Stimulated activated CD8-positive, alpha-beta memory T cell treated with anti-CD3 and anti-CD28 coated beads, Interleukin-4, amount 100 ng/mL, for 1 hour (primary cell): ENCODE measurements around the gene ALX1.

ENCODE experiments used
- DNase-seq, 2 donors: peaks; one replicate each; pipeline ENCODE4 v3.0.0-alpha.2; 2020; ENCODE audit warnings: low read depth in 2 of 2, low spot score in 1 of 2

The ALX1 gene

DNA sequence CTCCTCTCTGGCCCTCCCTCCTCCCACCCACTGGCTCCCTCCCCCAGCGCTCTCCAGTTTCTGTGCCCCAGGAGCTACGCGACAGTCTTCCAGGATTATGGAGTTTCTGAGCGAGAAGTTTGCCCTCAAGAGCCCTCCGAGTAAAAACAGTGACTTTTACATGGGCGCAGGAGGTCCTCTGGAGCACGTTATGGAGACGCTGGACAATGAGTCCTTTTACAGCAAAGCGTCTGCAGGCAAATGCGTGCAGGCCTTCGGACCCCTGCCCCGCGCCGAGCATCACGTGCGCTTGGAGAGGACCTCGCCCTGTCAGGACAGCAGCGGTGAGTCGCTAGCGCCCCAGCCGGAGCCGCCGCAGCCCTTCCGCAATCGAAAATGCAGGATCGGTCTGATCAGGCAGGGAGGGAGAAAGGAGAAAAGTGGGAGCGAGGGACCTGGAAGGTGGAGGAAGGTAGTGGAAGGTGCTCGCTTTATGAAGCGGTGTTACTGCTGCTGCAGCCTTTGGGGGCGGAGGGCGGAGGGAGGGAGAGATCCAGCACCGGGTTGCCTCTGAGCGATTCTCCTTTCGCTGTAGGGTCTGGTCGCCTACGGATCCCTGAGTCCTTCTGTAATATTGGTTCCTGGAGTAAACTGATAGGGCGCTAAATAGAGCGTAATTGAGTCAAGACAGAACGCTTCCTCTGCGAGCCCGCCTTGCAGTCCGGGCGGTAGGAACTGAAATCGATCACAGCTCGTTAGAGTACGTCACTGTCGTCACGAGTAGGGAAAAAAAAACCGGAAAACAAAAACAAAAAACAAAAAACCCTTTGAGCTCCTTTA lies at the start of gene ALX1:
TSS of gene ALX1 (plus strand) at position 56 of the 819 bp plus-strand sequence. CDS start at position 98, 42 bp downstream.
- DNase-seq: no peak

GRCh38 chr12:85237327-85237726 lies 42.7 kb upstream of the ALX1 start:
- DNase-seq: no peak

DNA sequence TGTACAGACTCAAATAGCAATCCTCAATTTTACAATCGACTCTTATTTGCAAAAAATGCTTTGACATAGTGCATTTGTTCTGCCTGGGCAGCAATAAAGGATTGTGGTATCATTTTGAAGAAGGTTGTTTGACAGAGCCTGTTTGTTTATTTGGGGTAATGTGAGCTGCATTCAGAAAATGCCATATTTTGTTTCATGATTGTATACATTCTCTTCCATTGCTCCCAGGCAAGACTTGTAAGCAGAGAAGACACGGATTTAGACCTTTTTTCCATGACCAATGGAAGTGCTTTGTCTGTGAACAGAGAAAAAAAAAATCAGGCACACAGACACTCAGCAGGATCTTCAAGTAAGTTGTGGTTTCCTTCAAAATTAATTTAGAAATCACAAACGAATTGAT lies 35.5 kb upstream of the ALX1 start:
- DNase-seq: no peak

- DNase-seq: no peak
Measured at GRCh38 chr12:85253853-85254252, 26.2 kb upstream of the ALX1 start.

DNA sequence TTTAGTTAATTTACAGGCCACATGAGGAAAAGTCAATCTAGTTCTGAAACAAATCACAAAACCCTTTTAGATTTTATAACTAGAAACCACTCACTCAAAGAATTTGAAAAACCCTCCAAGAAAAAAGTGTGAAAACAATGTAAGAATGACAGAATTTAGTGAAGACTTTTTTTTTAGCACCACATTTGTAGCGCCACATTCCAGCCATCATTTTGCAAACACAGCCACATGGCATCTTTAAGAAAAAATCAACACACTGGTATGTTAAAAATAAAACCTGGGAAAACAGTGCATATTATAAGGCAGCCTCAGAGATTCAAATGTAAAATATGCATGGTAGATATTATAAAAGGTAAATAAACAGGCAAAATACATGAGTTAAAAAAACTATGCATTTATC lies 22.3 kb upstream of the ALX1 start:
- no peak for DNase-seq

- DNase-seq: no peak
Measured at GRCh38 chr12:85260447-85260846, 19.6 kb upstream of the ALX1 start.

- no peak for DNase-seq
Measured at GRCh38 chr12:85260896-85261295, 19.1 kb upstream of the ALX1 start.

- DNase-seq: no peak
Measured at GRCh38 chr12:85266356-85266755, 13.7 kb upstream of the ALX1 start.

- no peak for DNase-seq
Measured at GRCh38 chr12:85273381-85274314, 6.4 kb upstream of the ALX1 start.

DNA sequence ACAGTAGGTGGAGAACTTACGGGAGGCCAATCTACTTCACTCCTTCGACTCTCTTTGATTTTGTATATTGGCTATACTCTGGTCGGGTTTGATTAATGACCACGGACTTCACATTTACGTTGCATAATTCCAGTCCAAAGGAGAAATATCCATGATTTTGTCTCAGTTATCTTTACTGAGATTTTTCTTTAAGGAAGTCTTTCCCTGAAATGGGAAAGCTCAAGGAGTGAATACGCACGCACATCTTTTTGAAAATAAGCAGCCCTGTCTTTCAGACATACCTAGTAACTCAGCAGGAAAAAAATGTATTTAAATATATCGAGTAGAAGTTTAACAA lies 5.7 kb upstream of the ALX1 start:
- DNase-seq: no peak

GRCh38 chr12:85275374-85275773 lies 4.6 kb upstream of the ALX1 start:
- no peak for DNase-seq

DNA sequence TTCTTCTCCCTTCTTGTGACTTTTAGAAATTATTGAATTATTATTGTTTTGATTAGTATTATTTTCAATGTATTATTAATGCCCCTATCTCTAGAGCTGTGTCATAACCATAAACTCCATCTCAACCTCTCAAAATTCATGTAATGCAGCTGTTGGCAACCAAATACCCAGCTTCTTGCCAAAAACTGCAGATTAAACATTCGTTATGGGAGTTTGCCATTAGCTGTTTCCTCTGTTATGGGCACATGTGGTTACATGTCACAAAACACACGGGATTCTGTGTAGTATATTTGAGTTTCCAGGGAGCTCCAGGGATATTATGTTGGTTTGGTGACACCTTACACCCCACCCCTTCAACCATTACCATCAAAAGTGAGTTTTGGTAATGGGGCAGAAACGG lies 2.8 kb upstream of the ALX1 start:
- no peak for DNase-seq

GRCh38 chr12:85277900-85278597 lies 2.0 kb upstream of the ALX1 start:
- no peak for DNase-seq

DNA sequence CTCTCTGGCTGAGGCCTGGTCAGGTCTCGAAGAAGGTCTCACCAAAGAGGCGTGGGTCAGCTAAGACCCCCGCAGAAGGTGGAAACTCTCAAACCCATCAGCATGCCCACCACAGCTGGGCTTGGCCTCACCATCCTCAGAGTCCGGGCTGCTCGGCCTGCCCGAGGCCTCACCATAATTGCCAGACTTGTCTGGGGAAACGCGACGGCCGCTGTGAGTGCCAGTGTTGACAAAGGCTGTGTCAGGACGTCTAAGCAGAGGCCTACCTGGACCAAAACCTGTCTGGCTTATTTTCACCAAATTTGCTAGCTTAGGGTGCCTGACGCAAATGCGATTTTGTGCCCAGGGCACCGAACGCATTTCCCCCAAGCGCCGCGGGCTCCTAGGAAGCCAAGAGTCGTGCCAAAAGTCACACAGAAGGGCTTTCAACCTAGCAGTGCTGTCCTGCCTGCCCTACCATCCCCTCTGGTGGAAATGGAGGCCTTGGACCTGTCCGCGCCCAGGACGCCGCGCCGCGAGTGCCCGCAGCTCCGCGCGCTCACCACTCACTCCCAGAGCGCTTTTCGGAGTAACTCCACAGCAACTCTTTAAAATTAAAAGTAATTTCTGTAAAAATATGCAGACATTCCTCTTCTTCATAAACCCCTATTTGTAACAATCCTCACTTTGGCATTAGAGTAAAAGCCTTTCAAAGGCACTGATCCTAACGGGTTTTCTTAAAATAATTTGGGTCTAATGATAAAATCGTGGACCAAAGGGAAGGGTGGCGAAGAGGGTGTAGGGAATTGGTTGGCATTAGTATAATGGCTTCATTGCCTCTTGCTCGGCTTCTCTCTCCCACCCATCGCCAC lies 1.2 kb upstream of the ALX1 start:
- no peak for DNase-seq

- DNase-seq: no peak
Measured at GRCh38 chr12:85279449-85280164, 413 bp upstream of the ALX1 start.

GRCh38 chr12:85280984-85281630 lies 1.1 kb downstream of the ALX1 start:
- DNase-seq: no peak

DNA sequence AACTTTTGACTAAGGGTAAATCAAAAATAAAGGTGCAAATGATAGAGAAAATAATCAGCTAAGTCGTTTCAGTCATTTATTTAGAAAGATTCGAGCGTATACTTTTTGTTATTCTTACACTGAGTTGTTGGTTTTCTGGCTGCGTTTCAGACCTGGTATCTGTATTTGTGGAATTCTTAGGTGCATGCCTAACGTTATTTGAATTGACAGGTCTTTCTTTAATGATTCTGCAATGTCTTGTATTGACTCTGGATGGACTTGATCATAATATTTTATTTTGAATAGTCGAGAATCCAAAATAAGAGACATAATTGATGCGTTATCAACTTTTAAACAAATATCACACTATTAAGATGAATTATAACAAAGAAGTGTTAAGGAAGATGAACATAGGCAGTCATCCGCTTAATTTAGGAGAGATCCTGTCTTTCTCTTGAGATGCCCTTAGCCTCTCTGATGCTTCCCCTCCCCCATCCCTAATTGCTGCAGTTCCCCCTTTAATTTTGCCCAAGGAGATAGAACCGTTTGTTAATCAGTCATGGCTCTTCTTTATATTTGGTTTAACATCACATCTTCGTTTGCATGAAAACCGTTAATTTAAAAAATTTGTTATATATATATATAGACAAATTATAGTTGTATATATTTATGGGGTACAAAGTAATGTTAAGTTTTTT lies 1.8 kb downstream of the ALX1 start:
- no peak for DNase-seq

DNA sequence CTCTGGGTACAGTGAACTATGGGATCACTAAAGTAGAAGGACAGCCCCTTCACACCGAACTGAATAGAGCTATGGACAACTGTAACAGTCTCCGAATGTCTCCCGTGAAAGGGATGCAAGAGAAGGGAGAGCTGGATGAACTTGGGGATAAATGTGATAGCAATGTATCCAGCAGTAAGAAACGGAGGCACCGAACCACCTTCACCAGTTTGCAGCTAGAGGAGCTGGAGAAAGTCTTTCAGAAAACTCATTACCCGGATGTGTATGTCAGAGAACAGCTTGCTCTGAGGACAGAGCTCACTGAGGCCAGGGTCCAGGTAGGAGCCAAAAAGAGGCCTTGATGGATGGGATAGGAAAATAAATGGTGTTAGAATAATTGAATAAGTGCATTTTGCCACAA lies 3.5 kb downstream of the ALX1 start:
- DNase-seq: no peak

DNA sequence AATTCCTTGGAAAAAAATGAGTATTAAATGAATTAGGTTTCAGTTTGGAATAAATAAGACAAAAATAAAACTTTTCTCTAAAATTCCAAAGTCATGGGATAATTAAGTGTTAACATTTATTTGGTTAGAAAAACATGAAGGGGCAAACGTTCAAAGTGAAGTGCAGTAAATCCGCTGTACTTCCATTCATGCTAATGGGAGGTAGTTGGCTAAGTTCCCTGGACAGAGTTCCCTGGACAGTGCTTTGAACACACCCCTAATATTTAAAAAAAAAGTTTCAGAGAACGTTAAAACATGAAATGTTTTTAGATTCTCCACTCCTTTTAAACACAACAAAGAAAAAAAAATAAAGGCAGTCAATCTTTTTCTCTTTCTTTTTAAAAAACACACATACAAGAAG lies 16.3 kb downstream of the ALX1 start:
- no peak for DNase-seq
